IMR-90 (cell line): ENCODE measurements around the gene PAXIP1.

ENCODE experiments used
- CEBPB ChIP-seq: IDR thresholded peaks from 2 replicates; pipeline ENCODE4 v1.6.1; 2012; ENCODE audit warnings: low read depth, low read length, improper control_type of control experiment
- MAFK ChIP-seq: IDR thresholded peaks from 2 replicates; pipeline ENCODE4 v1.6.1; 2012; ENCODE audit warnings: low read depth, low read length, improper control_type of control experiment
- POLR2A ChIP-seq: IDR thresholded peaks from 2 replicates; pipeline ENCODE4 v1.6.1; 2012; ENCODE audit warnings: mild to moderate bottlenecking, low read depth, low read length
- RAD21 ChIP-seq: IDR thresholded peaks from 2 replicates; pipeline ENCODE4 v1.6.1; 2012; ENCODE audit warnings: low read length, improper control_type of control experiment
- RFX5 ChIP-seq: IDR thresholded peaks from 2 replicates; pipeline ENCODE4 v1.8.0; 2012; ENCODE audit warnings: low read depth, mild to moderate bottlenecking, low read length, moderate library complexity
- SMC3 ChIP-seq: fragments of 150-350 bp; IDR thresholded peaks from 2 replicates; pipeline ENCODE4 v1.6.1; 2016; ENCODE audit warnings: low read depth, mild to moderate bottlenecking, antibody characterized with exemption, low read length, moderate library complexity
- TF ChIP-seq, protein P1 (sequence below): conservative IDR thresholded peaks from 2 replicates; pipeline ENCODE4 v1.5.1; 2012; ENCODE audit warnings: mild to moderate bottlenecking, low read depth, low read length, improper control_type of control experiment
- TF ChIP-seq, protein P2 (sequence below): fragments of 150-350 bp; IDR thresholded peaks from 2 replicates; pipeline ENCODE4 v1.6.1; 2017; ENCODE audit warnings: mild to moderate bottlenecking, antibody characterized with exemption, low read length, low read depth
- TF ChIP-seq, protein P3 (sequence below): fragments of 150-350 bp; IDR thresholded peaks from 2 replicates; pipeline ENCODE4 v1.6.1; 2016; ENCODE audit warnings: low read depth, mild to moderate bottlenecking, low read length, moderate library complexity, borderline replicate concordance

DNA sequence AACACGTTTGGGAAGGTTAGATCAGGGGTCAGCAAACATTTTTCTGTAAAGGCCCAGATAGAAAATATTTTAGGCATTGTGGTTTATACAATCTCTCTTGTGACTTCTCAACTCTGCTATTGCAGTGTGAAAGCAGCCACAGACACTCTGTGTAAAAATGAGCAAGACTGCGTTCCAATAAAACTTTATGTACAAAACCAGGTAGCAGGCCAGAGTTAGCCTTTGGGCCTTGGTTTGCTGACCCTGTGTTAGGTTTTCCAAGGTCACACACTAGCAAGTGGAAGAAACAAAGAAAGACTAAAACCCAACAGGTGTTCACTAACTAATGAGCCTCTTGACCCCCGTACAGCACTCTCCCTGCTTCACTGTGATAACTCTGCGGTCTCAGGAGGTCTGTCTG lies 14.9 kb upstream of the PAXIP1 start:
- TF ChIP-seq POLR2A: no peak
- TF ChIP-seq, protein P1, sequence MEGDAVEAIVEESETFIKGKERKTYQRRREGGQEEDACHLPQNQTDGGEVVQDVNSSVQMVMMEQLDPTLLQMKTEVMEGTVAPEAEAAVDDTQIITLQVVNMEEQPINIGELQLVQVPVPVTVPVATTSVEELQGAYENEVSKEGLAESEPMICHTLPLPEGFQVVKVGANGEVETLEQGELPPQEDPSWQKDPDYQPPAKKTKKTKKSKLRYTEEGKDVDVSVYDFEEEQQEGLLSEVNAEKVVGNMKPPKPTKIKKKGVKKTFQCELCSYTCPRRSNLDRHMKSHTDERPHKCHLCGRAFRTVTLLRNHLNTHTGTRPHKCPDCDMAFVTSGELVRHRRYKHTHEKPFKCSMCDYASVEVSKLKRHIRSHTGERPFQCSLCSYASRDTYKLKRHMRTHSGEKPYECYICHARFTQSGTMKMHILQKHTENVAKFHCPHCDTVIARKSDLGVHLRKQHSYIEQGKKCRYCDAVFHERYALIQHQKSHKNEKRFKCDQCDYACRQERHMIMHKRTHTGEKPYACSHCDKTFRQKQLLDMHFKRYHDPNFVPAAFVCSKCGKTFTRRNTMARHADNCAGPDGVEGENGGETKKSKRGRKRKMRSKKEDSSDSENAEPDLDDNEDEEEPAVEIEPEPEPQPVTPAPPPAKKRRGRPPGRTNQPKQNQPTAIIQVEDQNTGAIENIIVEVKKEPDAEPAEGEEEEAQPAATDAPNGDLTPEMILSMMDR: no peak
- TF ChIP-seq MAFK: no peak
- TF ChIP-seq SMC3: no peak
- TF ChIP-seq, protein P2, sequence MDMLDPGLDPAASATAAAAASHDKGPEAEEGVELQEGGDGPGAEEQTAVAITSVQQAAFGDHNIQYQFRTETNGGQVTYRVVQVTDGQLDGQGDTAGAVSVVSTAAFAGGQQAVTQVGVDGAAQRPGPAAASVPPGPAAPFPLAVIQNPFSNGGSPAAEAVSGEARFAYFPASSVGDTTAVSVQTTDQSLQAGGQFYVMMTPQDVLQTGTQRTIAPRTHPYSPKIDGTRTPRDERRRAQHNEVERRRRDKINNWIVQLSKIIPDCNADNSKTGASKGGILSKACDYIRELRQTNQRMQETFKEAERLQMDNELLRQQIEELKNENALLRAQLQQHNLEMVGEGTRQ: no peak
- no peak for TF ChIP-seq RAD21
- no peak for TF ChIP-seq RFX5
- TF ChIP-seq, protein P3, sequence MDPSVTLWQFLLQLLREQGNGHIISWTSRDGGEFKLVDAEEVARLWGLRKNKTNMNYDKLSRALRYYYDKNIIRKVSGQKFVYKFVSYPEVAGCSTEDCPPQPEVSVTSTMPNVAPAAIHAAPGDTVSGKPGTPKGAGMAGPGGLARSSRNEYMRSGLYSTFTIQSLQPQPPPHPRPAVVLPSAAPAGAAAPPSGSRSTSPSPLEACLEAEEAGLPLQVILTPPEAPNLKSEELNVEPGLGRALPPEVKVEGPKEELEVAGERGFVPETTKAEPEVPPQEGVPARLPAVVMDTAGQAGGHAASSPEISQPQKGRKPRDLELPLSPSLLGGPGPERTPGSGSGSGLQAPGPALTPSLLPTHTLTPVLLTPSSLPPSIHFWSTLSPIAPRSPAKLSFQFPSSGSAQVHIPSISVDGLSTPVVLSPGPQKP: no peak
- TF ChIP-seq CEBPB: no peak
